Thyroid gland (tissue), 4 donors: Measurements from ENCODE around the gene NPR1. TPM values are rescaled to one million over a fixed set of nuclear protein-coding genes. Genes with fewer than 3 reads are reported as not detected.

ENCODE experiments used
- DNase-seq, 2 donors: peaks; one replicate each; pipeline ENCODE4 v3.0.0-alpha.2; 2019
- H3K27ac ChIP-seq, 3 donors: fragments of 200-600 bp; sonication (generic); 1 replicate in 2 of 3; 2 replicates in 1 of 3; pipeline ENCODE4 v1.5.1; 2016 to 2019; ENCODE audit warnings: mild to moderate bottlenecking in 1 of 3, moderate library complexity in 1 of 3
- H3K27me3 ChIP-seq: fragments of 200-600 bp; sonication (generic); one replicate; pipeline ENCODE4 v1.5.1; 2019
- H3K36me3 ChIP-seq, 2 donors: fragments of 200-600 bp; sonication (generic); one replicate each; pipeline ENCODE4 v1.5.1; 2016 to 2019
- H3K4me1 ChIP-seq, 2 donors: fragments of 200-600 bp; sonication (generic); one replicate each; pipeline ENCODE4 v1.5.1; 2017 to 2019
- H3K4me3 ChIP-seq, 3 donors: fragments of 200-600 bp; sonication (generic); replicated peaks in 1 of 3; 1 replicate in 2 of 3; 2 replicates in 1 of 3; pipeline ENCODE4 v1.5.1; 2016; ENCODE audit warnings: mild to moderate bottlenecking in 1 of 3
- H3K9me3 ChIP-seq: fragments of 200-600 bp; sonication (generic); one replicate; pipeline ENCODE4 v1.5.1; 2017
- POLR2A ChIP-seq, 2 donors: fragments of 450-650 bp; IDR thresholded peaks; one replicate each; pipeline ENCODE4 v1.6.1; 2017; ENCODE audit warnings: antibody characterized with exemption in 2 of 2, mild to moderate bottlenecking in 2 of 2, moderate library complexity in 1 of 2
- WGBS, 2 donors: methylation state at CpG; one replicate each; pipeline ENCODE4 v1.1.5; 2017; 5-methylcytosine and 5-hydroxymethylcytosine counted together
- intact Hi-C: fragments of 100-400 bp; cut with DNase I; formaldehyde crosslinking; loops from one replicate; pipeline ENCODE4 v1.15.1; 2023
- total RNA-seq, 4 donors: library from RNA; depleted of rRNA; stranded (reverse); fragments of >200 nt; gene quantifications; one replicate each; pipeline ENCODE4 v1.2.3, GENCODE V29; 2016
- TF ChIP-seq, protein P1 (sequence below), 6 experiments: fragments of 200-600 bp in 3 of 6; fragments of 450-650 bp in 3 of 6; sonication (generic) in 3 of 6; IDR thresholded peaks; one replicate each; pipeline ENCODE4 v1.5.1; 2016 to 2019; ENCODE audit warnings: antibody characterized with exemption in 6 of 6, mild to moderate bottlenecking in 2 of 6, inconsistent platforms in 1 of 6, moderate library complexity in 1 of 6

Gene NPR1
- total RNA-seq, 4 donors from 2014 or later = 20.9 to 35.1 (median 30.0) TPM

DNA sequence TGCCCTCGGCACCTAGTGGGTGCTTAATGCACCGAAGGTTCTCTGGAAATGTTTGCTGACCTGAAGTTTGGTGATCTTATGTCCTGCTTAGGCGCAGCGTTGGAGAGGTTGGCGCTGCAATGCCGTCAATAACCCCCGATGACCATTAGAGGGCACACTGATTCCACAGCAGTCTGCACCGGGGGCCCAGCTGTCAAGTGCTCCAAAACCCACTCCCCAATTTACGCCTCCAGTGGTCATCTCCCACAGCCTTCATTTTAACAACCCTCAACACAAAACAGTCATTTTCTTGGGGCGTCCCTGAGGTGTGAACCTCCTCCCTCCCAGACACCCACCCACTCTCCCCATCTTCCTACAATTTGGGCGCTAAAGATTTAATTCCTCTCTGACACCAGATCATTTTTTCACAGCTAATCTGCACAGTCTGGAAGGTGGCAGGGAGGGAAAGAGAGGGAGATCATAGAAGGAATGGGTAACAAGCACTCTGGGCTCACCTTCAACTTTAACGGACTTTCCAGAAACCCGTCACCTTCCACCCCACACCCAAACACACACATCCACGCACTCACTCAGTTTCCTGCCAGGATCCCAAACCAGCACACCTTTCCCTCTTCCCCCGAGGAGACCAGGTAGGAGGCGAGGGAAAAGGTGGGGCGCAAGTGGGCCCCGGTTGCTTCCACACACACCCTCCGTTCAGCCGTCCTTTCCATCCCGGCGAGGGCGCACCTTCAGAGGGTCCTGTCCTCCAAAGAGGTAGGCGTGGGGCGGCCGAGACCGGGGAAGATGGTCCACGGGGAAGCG lies 570 bp upstream of the NPR1 start:
- Histone ChIP-seq H3K27me3 (no peaks in the 10 kb centered on the region), H3K4me3 (peak overlapping the region in 2 of 3 donors; percentile 25 to 51), H3K9me3 (no peaks in the 10 kb centered on the region), H3K27ac (peak overlapping the region in 2 of 3 donors; percentile 47 to 61), H3K36me3 (no peaks in the 10 kb centered on the region), H3K4me1 (peaks cover 18 to 22% of the 10 kb centered on the region in 2 donors)
- intact Hi-C loops = loop anchor here (2.0 to 10.0 kb wide), 2 partner anchors 71 to 307 kb away; partner anchors contain the start of gene RAB13
- peak; percentile 46 for DNase-seq
- WGBS, 2 donors = 4 to 5% methylated on average over 28 to 29 of the region's 29 CpGs
- TF ChIP-seq, protein P1, sequence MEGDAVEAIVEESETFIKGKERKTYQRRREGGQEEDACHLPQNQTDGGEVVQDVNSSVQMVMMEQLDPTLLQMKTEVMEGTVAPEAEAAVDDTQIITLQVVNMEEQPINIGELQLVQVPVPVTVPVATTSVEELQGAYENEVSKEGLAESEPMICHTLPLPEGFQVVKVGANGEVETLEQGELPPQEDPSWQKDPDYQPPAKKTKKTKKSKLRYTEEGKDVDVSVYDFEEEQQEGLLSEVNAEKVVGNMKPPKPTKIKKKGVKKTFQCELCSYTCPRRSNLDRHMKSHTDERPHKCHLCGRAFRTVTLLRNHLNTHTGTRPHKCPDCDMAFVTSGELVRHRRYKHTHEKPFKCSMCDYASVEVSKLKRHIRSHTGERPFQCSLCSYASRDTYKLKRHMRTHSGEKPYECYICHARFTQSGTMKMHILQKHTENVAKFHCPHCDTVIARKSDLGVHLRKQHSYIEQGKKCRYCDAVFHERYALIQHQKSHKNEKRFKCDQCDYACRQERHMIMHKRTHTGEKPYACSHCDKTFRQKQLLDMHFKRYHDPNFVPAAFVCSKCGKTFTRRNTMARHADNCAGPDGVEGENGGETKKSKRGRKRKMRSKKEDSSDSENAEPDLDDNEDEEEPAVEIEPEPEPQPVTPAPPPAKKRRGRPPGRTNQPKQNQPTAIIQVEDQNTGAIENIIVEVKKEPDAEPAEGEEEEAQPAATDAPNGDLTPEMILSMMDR (IDR thresholded peaks at IDR 0.05) = peak; percentile 71 to 90 (median 80)
- TF ChIP-seq POLR2A (IDR thresholded peaks at IDR 0.05) = no peak

DNA sequence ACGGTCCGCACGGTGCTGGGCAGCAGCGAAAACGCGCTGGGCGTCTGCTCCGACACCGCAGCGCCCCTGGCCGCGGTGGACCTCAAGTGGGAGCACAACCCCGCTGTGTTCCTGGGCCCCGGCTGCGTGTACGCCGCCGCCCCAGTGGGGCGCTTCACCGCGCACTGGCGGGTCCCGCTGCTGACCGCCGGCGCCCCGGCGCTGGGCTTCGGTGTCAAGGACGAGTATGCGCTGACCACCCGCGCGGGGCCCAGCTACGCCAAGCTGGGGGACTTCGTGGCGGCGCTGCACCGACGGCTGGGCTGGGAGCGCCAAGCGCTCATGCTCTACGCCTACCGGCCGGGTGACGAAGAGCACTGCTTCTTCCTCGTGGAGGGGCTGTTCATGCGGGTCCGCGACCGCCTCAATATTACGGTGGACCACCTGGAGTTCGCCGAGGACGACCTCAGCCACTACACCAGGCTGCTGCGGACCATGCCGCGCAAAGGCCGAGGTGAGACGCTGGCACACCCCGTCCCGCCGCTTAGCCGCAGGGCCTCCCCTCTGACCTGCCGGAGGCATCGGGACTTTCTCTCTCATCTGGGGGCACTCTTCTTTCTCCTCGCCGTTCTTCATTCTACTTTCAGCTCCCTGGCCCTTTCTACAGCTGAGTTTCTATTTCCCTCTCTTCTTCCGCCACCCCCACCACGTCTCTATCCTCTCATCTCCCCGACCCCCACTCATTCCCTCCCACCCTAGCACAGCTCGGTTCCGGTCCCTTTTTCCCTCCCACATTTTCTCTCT lies 1.0 kb downstream of the NPR1 start:
- no peaks in the 10 kb centered on the region for H3K9me3 ChIP-seq
- no peak for DNase-seq
- intact Hi-C loops = loop anchor here (10.0 kb wide), 1 partner anchor 305 kb away; the partner anchor contains the start of gene RAB13
- TF ChIP-seq POLR2A (IDR thresholded peaks at IDR 0.05) = no peak
- TF ChIP-seq, protein P1 (IDR thresholded peaks at IDR 0.05) = peak in 2 of 6 experiments; percentile 11 to 19
- no peaks in the 10 kb centered on the region for H3K36me3 ChIP-seq
- H3K27ac ChIP-seq = peak overlapping the region in 2 of 3 donors; percentile 56 to 61
- 3 to 5% methylated on average over 34 to 37 of the region's 73 CpGs for WGBS, 2 donors
- no peaks in the 10 kb centered on the region for H3K27me3 ChIP-seq
- peaks cover 18 to 22% of the 10 kb centered on the region in 2 donors for H3K4me1 ChIP-seq
- peak overlapping the region; percentile 6 to 51 (median 14) for H3K4me3 ChIP-seq

- intact Hi-C loops = no loop called here
- Histone ChIP-seq H3K9me3 (no peaks in the 10 kb centered on the region), H3K4me1 (peaks cover 18 to 22% of the 10 kb centered on the region in 2 donors), H3K4me3 (peak overlapping the region in 1 of 3 donors; percentile 51), H3K27ac (peak overlapping the region in 2 of 3 donors; percentile 56 to 61), H3K27me3 (no peaks in the 10 kb centered on the region), H3K36me3 (no peaks in the 10 kb centered on the region)
- no peak for DNase-seq
- WGBS, 2 donors = 24 to 31% methylated on average over 10 of the region's 10 CpGs
- TF ChIP-seq, protein P1 (IDR thresholded peaks at IDR 0.05) = no peak
- no peak for TF ChIP-seq POLR2A (IDR thresholded peaks at IDR 0.05)
Observed at GRCh38 chr1:153680120-153680403, 1.6 kb downstream of the NPR1 start.

GRCh38 chr1:153682730-153683129 lies 4.2 kb downstream of the NPR1 start:
- Histone ChIP-seq H3K4me1 (peaks cover 18 to 22% of the 10 kb centered on the region in 2 donors), H3K9me3 (no peaks in the 10 kb centered on the region), H3K4me3 (no peak overlapping the region), H3K36me3 (no peaks in the 10 kb centered on the region), H3K27ac (no peak overlapping the region), H3K27me3 (no peaks in the 10 kb centered on the region)
- no peak for DNase-seq
- TF ChIP-seq, protein P1 (IDR thresholded peaks at IDR 0.05) = no peak
- no peak for TF ChIP-seq POLR2A (IDR thresholded peaks at IDR 0.05)
- intact Hi-C loops = no loop called here
- 80 to 91% methylated on average over 6 to 7 of the region's 7 CpGs for WGBS, 2 donors
